Measurements from ENCODE around the gene BABAM2. TPM values are rescaled to one million over a fixed set of nuclear protein-coding genes. Genes with fewer than 3 reads are reported as not detected.
"Not testable (repeated sequence)": the region's sequence is repeated elsewhere in the genome, so short reads cannot be mapped to it uniquely, and the experiment has no call there.

The BABAM2 gene
- total RNA-seq, 1 donor from 2014 or later = 38.4 TPM

DNA sequence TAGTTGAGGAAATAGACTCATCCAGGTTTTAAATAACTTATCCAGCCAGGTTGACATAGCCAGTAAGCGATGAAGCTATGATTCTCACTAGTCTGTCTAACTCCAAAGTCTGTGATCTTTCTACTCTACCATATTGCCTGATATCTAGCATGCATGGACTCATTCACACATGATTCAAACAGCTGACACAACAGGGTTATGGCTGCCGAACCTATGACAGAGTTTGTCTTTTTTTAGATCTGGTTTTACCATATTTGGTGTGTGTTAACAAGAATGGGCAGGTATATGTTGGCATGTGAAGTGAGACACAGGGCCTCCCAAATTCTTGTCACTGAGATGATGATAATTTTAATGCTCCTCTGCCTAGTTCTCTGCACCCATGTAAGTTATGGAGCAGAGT lies 210.6 kb downstream of the BABAM2 start:
- DNase-seq (ENCODE audit: extremely low read depth, low read depth, low spot score) = no peak

DNA sequence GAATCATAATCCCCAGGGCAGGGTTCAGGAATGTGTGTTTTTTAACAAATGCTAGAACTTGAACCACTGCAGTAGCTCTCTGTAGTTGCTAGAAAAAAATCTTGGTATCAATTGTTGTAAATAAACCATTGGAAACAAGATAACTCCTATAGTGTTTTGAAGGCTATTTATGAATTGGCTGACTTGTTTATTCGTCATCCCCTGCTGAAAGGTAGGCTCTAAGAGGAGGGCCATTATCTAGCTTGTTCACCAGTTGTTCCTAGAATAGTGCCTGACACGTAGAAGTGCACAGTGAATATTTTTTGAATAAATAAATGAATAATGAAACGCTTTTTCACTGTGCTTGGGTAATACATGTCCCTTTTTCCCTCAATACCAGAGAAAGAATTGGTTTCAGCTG lies 211.4 kb downstream of the BABAM2 start:
- no peak for DNase-seq (ENCODE audit: extremely low read depth, low read depth, low spot score)

DNA sequence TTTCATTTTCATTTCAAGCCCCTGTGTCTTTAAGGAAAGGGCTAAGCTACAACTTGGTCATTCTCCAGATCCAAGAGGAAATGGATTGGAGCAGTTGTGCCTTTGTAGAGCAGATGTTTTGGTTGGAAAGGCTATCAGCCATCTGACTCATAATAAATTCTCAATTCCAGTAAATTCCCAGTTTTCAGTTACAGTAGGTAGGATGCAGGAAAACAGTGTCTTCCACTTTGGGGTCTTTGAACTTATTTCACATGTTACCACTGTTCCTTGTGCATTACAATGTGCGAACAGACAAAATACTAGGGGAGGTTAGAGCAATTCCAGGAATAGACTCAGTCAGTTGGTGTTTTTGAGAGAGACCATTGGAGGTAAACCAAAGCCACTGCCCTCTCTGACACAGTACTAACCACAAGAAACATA lies 211.9 kb downstream of the BABAM2 start:
- peak; percentile 85 for DNase-seq (ENCODE audit: extremely low read depth, low read depth, low spot score)

DNA sequence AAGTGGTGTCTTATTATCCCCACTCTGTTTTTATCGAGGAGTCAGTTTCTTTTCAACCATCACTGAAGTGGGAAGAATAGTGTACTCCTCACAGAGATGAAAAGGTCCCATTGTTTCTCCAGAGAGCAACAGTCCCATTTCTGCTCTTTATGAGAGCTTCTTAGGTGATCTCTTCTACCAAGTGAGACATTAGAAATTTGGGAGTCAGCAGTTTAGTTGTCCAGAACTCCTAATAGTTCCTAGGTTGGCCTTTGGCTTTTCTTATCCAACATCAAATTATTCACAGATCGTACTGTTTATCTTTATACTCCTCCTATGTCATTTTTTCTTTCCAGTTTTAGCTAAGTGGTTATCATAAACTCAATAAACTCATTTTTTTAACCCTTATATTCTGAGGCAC lies 213.1 kb downstream of the BABAM2 start:
- DNase-seq (ENCODE audit: extremely low read depth, low read depth, low spot score) = no peak

DNA sequence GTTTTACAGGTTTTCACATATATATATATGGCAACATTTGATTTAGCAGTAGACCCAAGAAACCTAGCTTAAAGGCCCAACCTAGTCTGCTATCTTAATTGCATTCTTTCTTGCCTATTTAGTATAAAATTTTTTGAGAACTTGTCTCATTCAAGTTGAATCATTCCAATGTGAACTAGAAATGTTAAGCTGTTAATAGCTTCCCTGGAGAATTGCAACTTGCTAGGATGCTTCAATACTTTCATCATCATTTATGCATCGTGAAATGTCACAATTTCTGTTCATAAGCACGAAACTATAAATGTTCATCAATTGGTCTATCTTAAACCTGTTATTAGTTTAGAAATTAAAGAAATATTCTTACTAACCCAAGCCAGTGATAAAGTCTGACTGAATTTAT lies 217.6 kb downstream of the BABAM2 start:
- DNase-seq (ENCODE audit: extremely low read depth, low read depth, low spot score) = no peak

DNA sequence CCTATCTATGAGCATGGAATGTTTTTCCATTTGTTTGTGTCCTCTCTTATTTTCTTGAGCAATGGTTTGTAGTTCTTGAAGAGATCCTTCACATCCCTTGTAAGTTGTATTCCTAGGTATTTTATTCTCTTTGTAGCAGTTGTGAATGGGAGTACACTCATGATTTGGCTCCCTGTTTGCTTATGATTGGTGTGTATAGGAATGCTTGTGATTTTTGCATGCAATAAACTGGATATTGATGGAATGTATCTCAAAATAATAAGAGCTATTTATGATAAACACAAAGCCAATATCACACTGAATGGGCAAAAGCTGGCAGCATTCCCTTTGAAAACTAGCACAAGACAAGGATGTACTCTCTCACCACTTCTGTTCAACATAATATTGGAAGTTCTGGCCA lies 223.2 kb downstream of the BABAM2 start:
- DNase-seq (ENCODE audit: extremely low read depth, low read depth, low spot score) = not testable (repeated sequence)

DNA sequence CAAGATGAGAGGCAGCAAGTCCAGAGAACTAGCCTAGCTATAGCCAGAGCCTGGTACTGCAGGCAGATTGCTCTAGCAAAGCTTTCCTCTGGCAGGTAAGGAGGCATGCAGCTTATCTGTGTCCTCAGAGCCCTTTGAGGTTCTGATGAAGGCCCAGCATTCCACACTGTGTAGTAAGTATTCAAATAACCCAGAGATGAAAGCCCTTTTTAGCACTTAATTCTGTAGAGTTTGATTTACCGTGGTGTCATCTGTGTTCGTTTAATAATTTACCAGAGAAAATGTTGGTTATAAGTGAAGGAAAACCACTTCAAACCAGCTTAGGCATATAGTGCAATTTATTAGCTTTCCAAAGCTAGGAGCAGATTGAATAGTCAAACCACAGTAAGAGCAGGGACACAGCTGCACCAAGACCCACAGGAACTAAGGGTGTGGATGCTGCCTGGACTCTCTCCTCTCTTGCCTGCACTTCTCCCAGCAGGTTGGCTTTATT lies 226.6 kb downstream of the BABAM2 start:
- DNase-seq (ENCODE audit: extremely low read depth, low read depth, low spot score) = no peak

DNA sequence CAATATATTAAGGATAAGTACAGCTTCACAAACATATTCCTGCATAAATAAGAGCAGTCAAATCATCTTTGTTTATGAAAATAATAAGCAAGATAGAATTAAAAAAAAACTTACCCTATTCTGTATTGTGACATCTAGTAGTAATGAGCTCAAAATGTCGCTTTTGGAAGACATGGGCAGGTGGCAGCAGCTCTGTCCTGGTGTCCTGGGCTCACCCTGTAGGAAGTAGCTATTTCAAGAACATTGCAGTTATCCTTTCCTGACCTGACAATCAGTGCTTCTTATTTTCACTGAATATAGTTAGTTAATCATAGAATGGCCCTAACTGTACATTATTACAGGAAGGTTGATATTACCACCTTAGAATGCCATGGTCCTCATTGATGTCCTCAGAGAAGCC lies 229.1 kb downstream of the BABAM2 start:
- DNase-seq (ENCODE audit: extremely low read depth, low read depth, low spot score) = no peak

DNA sequence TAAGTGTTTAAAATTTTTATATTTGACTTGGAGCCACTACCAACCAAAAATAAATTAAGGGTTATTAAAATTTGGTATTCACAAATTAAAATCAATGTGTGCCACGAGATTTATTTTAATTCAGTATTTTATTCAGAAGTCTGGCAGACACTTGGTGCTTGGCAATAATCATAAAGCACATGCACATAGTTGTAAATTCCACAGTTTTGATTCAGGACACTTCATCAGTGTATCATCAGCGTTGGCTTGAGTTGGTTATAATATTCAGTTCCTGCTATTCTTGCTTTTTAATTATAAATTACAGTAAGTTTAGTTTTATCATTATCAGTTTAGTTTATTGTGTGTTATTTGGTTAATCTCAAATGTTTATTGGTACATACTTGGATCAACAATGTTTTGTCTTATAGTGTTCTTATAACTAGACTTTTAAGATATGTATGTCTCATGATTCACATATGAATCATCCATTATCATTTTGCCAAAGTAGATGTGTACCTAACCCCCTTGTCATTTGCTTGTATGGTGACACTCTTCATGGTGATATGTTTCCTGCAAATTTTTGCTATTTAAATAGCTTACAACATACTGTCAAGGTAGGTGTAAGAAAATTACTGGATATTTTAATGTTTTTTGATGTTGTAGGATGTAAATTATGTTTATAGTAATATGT lies 237.9 kb downstream of the BABAM2 start:
- no peak for DNase-seq (ENCODE audit: extremely low read depth, low read depth, low spot score)

DNA sequence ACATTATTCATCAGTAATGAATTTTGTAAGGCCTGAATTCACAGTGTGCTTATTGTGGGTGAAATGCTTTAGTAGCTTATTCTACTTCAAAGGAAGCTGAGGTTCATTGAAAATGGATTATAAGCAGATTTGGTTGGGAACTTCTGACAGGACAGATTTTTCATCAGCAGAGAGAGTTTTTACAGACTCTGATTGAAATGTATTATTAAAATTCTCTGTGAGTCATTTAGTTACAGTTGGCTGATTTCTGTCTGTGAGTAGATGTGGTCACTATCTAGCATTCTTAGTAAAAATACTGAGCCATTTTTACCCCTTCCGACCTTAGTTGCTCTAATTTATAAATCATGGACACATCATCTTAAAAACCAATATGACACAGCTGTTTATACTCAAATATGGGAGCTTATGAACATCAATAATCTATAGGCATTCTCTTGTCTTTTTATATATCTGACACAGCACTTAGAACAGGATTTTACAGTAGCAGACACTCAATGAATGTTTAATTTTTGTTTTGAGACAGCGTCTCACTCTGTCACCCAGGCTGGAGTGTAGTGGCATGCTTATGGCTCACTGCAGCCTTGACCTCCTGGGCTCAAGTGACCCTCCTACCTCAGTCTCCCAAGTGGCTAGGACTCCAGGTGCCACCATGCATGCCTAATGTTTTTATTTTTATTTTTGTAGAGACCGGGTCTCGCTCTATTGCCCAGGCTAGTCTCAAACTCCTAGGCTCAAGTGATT lies 239.6 kb downstream of the BABAM2 start:
- DNase-seq (ENCODE audit: extremely low read depth, low read depth, low spot score) = no peak

DNA sequence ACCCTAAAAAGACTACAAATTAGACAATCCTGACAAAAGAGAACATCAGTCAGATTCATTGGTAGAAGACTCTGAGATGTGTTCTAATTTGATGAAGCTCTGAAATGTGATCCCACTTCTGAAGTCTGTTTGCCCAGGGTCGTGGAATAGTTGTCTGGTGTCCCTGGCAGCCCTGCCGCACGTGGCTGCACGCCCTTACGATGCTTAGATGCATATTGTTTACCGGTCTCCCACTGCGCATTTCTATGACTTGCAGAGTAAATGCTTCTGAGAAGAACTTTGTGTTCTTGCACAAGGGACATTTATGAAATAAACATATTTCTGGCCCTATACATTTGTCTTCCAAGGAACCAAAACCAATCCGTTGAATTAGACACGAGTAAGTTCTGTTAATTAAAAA lies 243.2 kb downstream of the BABAM2 start:
- no peak for DNase-seq (ENCODE audit: extremely low read depth, low read depth, low spot score)

DNA sequence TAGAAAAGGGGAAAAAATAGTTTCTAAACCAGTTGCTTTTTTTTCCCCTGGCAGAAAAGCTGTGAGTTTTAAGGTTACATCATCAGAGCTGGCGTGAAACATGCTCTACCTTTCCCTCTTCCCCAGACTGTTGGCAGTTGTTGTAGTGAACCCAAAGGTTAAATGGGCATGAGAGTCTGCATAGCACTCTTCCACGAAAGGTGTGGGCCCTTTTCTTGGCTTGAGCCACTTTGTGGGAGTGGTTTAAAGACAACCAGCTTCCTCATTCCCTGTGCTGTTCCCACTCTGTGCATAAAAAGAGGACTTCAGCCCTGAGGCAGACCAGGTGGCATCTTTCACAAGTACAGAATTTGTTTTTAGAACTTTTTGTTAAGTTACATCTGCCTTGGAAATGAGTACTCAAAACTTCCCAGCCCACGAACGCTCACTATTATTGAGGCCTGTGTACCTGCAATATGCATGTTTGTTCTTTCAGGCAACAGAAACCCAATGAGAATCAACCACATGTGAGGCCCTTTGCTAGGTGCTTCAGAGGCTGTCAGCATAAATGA lies 243.8 kb downstream of the BABAM2 start:
- no peak for DNase-seq (ENCODE audit: extremely low read depth, low read depth, low spot score)

DNA sequence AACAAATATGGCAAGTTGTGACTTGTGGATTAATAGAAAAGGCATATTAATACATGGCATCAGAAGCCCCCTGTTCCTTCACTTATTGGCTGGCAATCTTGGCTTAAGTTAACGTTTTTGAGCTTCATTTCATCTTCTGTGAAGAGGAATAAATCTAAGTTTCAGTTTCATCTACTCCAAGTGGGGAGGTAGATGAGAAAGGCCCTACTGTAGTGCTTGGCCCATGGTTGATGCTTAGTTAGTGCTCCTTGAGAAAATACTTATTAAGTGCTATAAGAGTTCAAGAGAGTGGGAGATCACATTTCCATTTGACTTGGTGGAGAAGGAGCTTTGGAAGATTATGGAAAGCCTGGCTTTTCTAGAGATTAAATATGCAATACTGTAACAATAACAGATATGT lies 244.3 kb downstream of the BABAM2 start:
- DNase-seq (ENCODE audit: extremely low read depth, low read depth, low spot score) = no peak

DNA sequence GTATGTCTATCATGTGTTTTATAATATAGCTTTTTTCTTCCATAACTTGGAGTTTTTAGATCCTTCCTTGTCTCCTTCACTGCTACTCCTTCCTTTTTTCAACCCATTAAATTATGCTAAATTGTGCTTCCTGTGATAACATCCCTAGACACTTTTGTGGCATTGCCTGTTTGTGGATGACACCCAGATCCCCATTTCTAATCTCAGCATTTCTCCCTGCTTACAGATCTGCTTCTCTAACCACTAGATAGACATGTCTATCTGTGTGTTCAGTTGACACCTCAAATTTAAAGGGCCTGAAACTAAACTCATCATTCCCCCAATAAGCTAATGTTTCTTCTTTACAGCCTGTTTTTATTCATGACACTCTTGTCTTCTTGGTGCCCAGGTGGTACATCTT lies 244.8 kb downstream of the BABAM2 start:
- DNase-seq (ENCODE audit: extremely low read depth, low read depth, low spot score) = no peak

DNA sequence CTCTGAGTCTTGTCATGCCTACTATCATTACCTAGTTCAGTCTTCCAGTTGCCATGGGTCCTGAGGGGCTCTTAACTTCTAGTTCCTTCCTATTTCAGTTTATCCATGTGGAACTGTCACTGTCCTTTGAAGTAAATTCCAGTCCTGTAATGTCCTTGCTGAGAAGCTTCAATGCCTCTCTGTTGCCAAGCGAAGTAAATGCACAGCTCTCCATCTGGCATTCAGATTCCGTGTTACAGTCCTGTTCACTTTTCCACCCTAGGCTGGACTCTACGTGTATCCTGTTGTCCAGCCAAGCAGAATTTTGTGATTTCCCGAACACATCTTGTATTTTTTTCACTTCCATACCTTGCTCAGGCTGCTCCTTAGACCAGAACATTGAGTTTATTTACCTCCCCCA lies 245.3 kb downstream of the BABAM2 start:
- no peak for DNase-seq (ENCODE audit: extremely low read depth, low read depth, low spot score)

DNA sequence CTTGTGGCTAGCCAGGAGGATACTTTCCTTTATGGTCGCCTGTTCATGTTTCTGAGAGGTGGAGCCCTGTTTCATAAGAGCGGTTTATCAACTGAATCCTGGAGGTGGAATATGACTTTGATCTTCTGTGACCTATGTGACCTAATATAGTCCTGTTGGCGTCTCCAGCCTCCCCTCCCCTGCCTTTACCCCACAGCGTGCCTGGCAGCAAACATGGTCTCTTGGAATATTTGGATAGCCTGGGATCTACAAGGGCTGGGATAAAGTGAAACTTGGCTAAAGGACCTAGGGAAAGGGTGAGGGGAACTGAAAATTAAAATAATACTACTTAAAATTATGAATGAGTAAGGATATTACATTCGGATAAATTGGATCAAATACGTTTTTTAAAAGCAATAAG lies 246.0 kb downstream of the BABAM2 start:
- DNase-seq (ENCODE audit: extremely low read depth, low read depth, low spot score) = no peak

DNA sequence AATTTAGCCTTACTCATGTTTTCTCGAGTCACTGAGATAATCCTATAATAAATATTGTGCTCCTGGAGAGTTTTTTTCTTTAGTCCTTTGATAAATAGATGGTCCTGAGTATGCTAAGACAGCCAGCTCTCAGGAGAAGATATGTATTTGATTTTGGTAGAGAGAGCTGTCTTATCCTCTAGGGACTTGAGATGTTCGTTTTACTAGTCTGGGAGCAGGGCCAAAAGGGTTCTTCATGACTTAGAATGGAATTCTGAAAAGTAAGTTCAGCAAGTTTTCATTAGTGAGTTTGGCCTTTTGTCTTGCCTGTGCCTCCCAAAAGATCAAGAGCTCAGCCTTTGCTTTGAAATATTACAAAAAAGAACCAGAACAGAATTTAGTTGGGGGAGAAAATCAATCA lies 246.7 kb downstream of the BABAM2 start:
- DNase-seq (ENCODE audit: extremely low read depth, low read depth, low spot score) = no peak

DNA sequence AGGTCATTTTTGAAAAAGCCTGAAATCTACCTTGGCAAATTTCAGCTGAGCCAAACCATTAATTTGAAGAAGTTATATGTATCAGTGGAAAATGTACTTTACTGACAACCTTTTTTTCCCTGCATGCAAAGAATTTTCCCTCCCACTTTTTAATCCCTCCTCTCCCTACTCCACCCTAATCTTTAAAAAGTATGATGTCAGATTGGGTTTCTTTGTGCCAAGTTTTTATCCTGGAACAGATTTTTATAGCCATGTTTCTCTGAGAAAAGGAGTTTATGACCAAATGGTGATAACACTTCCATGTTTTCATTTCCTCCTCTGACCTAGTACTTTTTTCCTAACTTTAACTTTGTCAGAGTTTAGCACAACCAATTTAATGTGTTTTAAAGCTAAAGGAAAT lies 251.9 kb downstream of the BABAM2 start:
- no peak for DNase-seq (ENCODE audit: extremely low read depth, low read depth, low spot score)

DNA sequence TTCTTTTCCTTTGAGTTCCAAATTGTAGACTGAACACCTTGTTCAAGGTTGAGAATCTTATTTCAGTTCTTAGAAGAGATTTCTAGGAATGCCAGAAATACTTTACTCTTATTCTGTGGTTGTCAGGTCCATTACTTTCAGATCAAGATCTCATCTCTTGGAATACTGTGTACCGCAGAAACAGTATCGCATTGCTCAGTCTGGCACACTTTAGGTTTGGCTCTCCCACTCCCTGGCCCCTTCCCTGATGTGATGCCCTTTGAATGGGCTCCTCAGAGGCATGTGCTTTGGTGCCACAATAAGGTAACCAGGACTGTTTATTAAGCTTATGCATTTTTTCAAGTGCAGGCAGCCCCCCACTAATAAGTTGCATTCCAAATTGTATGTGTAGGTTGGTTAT lies 257.5 kb downstream of the BABAM2 start:
- no peak for DNase-seq (ENCODE audit: extremely low read depth, low read depth, low spot score)

DNA sequence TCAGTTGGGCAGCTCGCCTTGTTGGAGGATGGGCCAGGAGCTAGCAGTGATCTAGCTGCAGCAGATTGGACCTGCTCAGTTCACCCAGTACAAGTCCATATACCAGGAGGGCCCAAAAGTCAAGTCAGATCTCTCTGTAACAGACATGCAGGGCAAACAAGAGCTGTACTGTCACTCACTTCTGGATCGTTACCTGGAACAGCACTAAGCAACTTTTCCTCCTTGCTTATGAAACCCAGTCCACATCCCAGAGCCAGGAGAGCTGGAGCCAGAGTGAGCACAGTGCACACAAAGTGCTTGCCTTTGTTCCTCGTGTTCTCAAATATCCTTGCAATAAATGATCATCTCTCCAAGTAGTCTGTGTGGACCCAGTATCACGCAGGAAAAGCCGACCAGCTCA lies 258.0 kb downstream of the BABAM2 start:
- DNase-seq (ENCODE audit: extremely low read depth, low read depth, low spot score) = no peak

DNA sequence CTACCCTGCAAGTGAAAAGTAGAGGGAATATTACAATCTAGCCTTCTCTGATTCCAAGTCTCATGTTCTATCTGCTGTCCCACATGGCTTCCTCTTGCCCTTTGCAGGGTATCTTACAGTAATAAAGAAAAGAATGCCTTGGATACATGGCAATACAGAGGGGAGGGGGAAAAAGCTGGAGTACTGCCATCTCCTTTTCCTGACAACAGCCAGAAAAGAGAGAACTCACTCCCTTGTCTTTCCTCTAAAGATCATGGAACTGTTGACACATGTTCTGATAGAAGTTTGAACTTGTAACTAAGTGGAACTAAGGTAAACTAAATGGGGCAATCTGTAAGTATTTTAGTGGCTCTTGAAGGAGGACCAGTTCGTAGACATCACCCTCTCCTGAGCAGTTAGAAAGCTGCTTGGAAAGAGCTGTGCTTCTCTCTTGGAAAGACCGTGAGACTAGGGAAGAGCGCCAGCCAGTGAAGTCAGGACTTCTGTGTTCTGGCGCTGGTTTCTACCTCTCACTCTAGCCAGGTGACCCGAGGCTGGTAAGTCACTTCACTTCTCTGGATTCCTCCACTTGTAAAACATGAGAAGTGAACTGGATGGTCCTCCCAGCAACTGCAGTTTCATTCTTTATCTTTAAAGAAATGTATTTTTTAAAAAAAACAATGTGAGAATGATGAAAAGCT lies 259.8 kb downstream of the BABAM2 start:
- no peak for DNase-seq (ENCODE audit: extremely low read depth, low read depth, low spot score)

DNA sequence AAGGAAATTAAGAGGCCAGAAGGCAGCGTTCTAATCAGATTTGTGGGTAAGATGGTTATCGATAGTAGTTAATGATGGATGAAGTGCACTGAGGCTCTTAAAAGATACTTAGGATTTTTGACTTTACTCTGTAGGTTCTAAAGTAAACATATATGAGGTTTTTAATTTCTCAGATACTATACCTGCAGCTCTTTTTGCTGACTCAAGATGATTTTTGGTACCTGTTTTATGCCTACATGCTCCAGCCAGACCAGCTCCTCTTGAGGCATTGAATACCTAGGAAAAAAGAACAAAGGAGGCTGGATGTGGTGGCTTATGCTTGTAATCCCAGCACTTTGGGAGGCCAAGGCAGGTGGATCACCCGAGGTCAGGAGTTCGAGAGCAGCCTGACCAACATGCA lies 260.5 kb downstream of the BABAM2 start:
- DNase-seq (ENCODE audit: extremely low read depth, low read depth, low spot score) = no peak

All from glomerular endothelial cell (primary cell).